Measurements from ENCODE around the gene LHFPL5. TPM values are rescaled to one million over a fixed set of nuclear protein-coding genes. Genes with fewer than 3 reads are reported as not detected.

The LHFPL5 gene
- total and polyA plus RNA-seq, 2 of the 13 experiments (the other 11 are each of a cell fraction or from before 2014, with no cell fraction given), result 0.03 TPM; not detected in 1

- TF ChIP-seq NFAT5 (CRISPR knock-in tag; IDR thresholded peaks at IDR 0.05) (no peak), TOE1 (CRISPR knock-in tag; IDR thresholded peaks at IDR 0.05) (no peak), BRF2 (CRISPR knock-in tag; IDR thresholded peaks at IDR 0.05) (no peak), MEIS1 (CRISPR knock-in tag; IDR thresholded peaks at IDR 0.05; ENCODE audit: borderline replicate concordance) (no peak), SALL2 (CRISPR knock-in tag; IDR thresholded peaks at IDR 0.05) (no peak)
Observed at GRCh38 chr6:35771343-35771627, 33.9 kb upstream of the LHFPL5 start (continued).

- ATAC-seq (no peak), FAIRE-seq (no peak), DNase-seq (ENCODE audit: low spot score) (no peak)
- 67% methylated on average over 10 of the region's 11 CpGs for WGBS (ENCODE audit: low lambda C conversion rate)
- Histone ChIP-seq H4K20me1 (ENCODE audit: insufficient read depth, low read length) (no peaks in the 10 kb centered on the region), H3K4me2 (ENCODE audit: low read depth, low read length) (no peak overlapping the region), H3K79me2 (ENCODE audit: insufficient read depth, low read length) (no peaks in the 10 kb centered on the region), H3K4me3 (replicated peaks in 1 of 3; ENCODE audit: insufficient read depth in 1 of 3, low read depth in 2 of 3, low read length in 3 of 3) (no peak overlapping the region), H3K4me1 (ENCODE audit: insufficient read depth, low read length) (peaks cover 6% of the 10 kb centered on the region), H3K27me3 (ENCODE audit: control insufficient read depth in 1 of 2, insufficient read depth in 2 of 2, low read length in 2 of 2) (peaks cover 5 to 52% of the 10 kb centered on the region in 2 experiments), H3K9me3 (ENCODE audit: low read length) (no peaks in the 10 kb centered on the region), H3K36me3 (replicated peaks in 1 of 2; ENCODE audit: control insufficient read depth in 1 of 2, insufficient read depth in 2 of 2, low read length in 2 of 2) (no peaks in the 10 kb centered on the region), H3K9ac (ENCODE audit: insufficient read depth, low read depth, low read length) (no peak overlapping the region), H2AFZ (ENCODE audit: low read length) (no peak overlapping the region), H3K27ac (ENCODE audit: extremely low read length, insufficient read depth, low read length) (no peak overlapping the region)
- POLR2A ChIA-PET, result no interaction called here
- CTCF ChIA-PET (ENCODE audit: low intra/inter-chr PET ratio, low total read pairs), result no interaction called here
- intact Hi-C loops (cut with micrococcal nuclease; ENCODE audit: unreplicated experiment), result no loop called here
- BruUV-seq (replicated peaks), result no TSS peak
- in situ Hi-C loops (cut with HindIII; ENCODE audit: extremely low pct_ligation_motif_present, low pct_unique_long_range_greater_than_20kb), result no loop called here
- TF ChIP-seq SP2 (CRISPR knock-in tag; IDR thresholded peaks at IDR 0.05) (no peak), ZNF260 (CRISPR knock-in tag; IDR thresholded peaks at IDR 0.05; ENCODE audit: borderline replicate concordance, low read depth) (no peak), ZNF597 (CRISPR knock-in tag; IDR thresholded peaks at IDR 0.05) (no peak), RBM22 (optimal IDR thresholded peaks at IDR 0.05; ENCODE audit: low read length) (no peak), ZNF615 (CRISPR knock-in tag; IDR thresholded peaks at IDR 0.05; ENCODE audit: borderline replicate concordance) (no peak), NFIB (CRISPR knock-in tag; IDR thresholded peaks at IDR 0.05; ENCODE audit: borderline replicate concordance) (no peak), SATB2 (CRISPR knock-in tag; IDR thresholded peaks at IDR 0.05) (no peak)
Observed at GRCh38 chr6:35774116-35774794, 30.9 kb upstream of the LHFPL5 start.
